Measurements from ENCODE around the gene GCFC2. TPM values are rescaled to one million over a fixed set of nuclear protein-coding genes. Genes with fewer than 3 reads are reported as not detected.

GCFC2 gene
- total RNA-seq, 1 donor from 2014 or later: 27.8 TPM

- H3K9me3 Mint-ChIP-seq (ENCODE audit: low read depth): peaks cover 8% of the 10 kb centered on the region
Observed at GRCh38 chr2:75666911-75667310, 43.8 kb downstream of the GCFC2 start.

GRCh38 chr2:75657798-75658197 is 52.9 kb downstream of the GCFC2 start:
- Mint-ChIP-seq H3K27ac (no peak overlapping the region), H3K36me3 (ENCODE audit: insufficient read depth) (peaks cover 75% of the 10 kb centered on the region), H3K9me3 (ENCODE audit: low read depth) (peaks cover 20% of the 10 kb centered on the region)

More at GRCh38 chr2:75666911-75667310, 43.8 kb downstream of the GCFC2 start:
- TF ChIP-seq, protein P1, sequence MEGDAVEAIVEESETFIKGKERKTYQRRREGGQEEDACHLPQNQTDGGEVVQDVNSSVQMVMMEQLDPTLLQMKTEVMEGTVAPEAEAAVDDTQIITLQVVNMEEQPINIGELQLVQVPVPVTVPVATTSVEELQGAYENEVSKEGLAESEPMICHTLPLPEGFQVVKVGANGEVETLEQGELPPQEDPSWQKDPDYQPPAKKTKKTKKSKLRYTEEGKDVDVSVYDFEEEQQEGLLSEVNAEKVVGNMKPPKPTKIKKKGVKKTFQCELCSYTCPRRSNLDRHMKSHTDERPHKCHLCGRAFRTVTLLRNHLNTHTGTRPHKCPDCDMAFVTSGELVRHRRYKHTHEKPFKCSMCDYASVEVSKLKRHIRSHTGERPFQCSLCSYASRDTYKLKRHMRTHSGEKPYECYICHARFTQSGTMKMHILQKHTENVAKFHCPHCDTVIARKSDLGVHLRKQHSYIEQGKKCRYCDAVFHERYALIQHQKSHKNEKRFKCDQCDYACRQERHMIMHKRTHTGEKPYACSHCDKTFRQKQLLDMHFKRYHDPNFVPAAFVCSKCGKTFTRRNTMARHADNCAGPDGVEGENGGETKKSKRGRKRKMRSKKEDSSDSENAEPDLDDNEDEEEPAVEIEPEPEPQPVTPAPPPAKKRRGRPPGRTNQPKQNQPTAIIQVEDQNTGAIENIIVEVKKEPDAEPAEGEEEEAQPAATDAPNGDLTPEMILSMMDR (IDR thresholded peaks at IDR 0.05; ENCODE audit: unreplicated experiment): no peak
- H3K4me3 Mint-ChIP-seq (ENCODE audit: low read depth): peak overlapping the region; percentile 16
- peaks cover 26% of the 10 kb centered on the region for H3K4me1 Mint-ChIP-seq (ENCODE audit: low read depth)
- H3K27ac Mint-ChIP-seq: peak overlapping the region; percentile 96
- H3K36me3 Mint-ChIP-seq (ENCODE audit: insufficient read depth): peaks cover 36% of the 10 kb centered on the region
- DNase-seq (ENCODE audit: low spot score, unreplicated experiment): no peak
- no peaks in the 10 kb centered on the region for H3K27me3 Mint-ChIP-seq

GRCh38 chr2:75656563-75656962 is 54.2 kb downstream of the GCFC2 start:
- H3K4me1 Mint-ChIP-seq (ENCODE audit: low read depth): peaks cover 12% of the 10 kb centered on the region
- H3K4me3 Mint-ChIP-seq (ENCODE audit: low read depth): no peak overlapping the region
- H3K36me3 Mint-ChIP-seq (ENCODE audit: insufficient read depth): peaks cover 75% of the 10 kb centered on the region
- H3K27ac Mint-ChIP-seq: no peak overlapping the region
- H3K27me3 Mint-ChIP-seq: no peaks in the 10 kb centered on the region
- TF ChIP-seq, protein P1 (IDR thresholded peaks at IDR 0.05; ENCODE audit: unreplicated experiment): no peak
- H3K9me3 Mint-ChIP-seq (ENCODE audit: low read depth): peaks cover 26% of the 10 kb centered on the region
- DNase-seq (ENCODE audit: low spot score, unreplicated experiment): no peak

More at GRCh38 chr2:75657798-75658197, 52.9 kb downstream of the GCFC2 start:
- DNase-seq (ENCODE audit: low spot score, unreplicated experiment): no peak
- Mint-ChIP-seq H3K4me1 (ENCODE audit: low read depth) (peaks cover 5% of the 10 kb centered on the region), H3K4me3 (ENCODE audit: low read depth) (no peak overlapping the region), H3K27me3 (no peaks in the 10 kb centered on the region)
- TF ChIP-seq, protein P1 (IDR thresholded peaks at IDR 0.05; ENCODE audit: unreplicated experiment): no peak

DNA sequence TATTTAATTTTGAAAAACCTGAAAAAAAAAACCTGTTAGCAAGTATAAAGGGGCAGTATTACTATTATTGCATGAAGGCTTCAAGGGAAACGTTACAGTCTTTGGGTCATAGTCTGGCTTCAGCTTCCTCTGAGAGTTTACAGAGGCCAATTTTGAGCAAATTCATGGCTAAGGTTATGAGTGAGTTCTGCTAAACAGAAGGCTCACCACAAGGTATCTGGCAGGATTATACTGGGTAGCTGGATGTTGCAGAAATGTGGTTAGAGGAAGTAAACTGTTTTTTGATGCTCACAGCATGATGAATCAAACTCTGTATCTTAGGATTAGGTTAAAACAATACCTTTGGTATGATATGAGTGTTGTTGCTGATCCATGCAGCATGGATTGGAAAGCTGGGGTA is 54.9 kb downstream of the GCFC2 start:
- H3K27me3 Mint-ChIP-seq: no peaks in the 10 kb centered on the region
- H3K27ac Mint-ChIP-seq: no peak overlapping the region
- peaks cover 75% of the 10 kb centered on the region for H3K36me3 Mint-ChIP-seq (ENCODE audit: insufficient read depth)

GRCh38 chr2:75654012-75654411 is 56.7 kb downstream of the GCFC2 start:
- TF ChIP-seq, protein P1 (IDR thresholded peaks at IDR 0.05; ENCODE audit: unreplicated experiment): peak; percentile 8
- Mint-ChIP-seq H3K4me3 (ENCODE audit: low read depth) (no peak overlapping the region), H3K9me3 (ENCODE audit: low read depth) (peaks cover 16% of the 10 kb centered on the region), H3K27ac (no peak overlapping the region), H3K36me3 (ENCODE audit: insufficient read depth) (peaks cover 72% of the 10 kb centered on the region), H3K4me1 (ENCODE audit: low read depth) (peaks cover 13% of the 10 kb centered on the region), H3K27me3 (no peaks in the 10 kb centered on the region)
- no peak for DNase-seq (ENCODE audit: low spot score, unreplicated experiment)

More for the DNA sequence above, 54.9 kb downstream of the GCFC2 start:
- Mint-ChIP-seq H3K4me3 (ENCODE audit: low read depth) (no peak overlapping the region), H3K4me1 (ENCODE audit: low read depth) (peaks cover 12% of the 10 kb centered on the region), H3K9me3 (ENCODE audit: low read depth) (peaks cover 26% of the 10 kb centered on the region)
- no peak for DNase-seq (ENCODE audit: low spot score, unreplicated experiment)
- TF ChIP-seq, protein P1 (IDR thresholded peaks at IDR 0.05; ENCODE audit: unreplicated experiment): no peak
